MM.1S (cell line): Measurements from ENCODE around the gene RBAK.
"Not testable (repeated sequence)": the region's sequence is repeated elsewhere in the genome, so short reads cannot be mapped to it uniquely, and the experiment has no call there.

Experiments
- DNase-seq: peaks from one replicate; pipeline ENCODE4 v3.0.0-alpha.2; 2015
- H2AFZ ChIP-seq: fragments of 300-600 bp; sonication (generic); 2 replicates; pipeline ENCODE4 v1.6.0; 2016; ENCODE audit warnings: antibody characterized with exemption, low read length
- H3F3A ChIP-seq: fragments of 300-600 bp; sonication (generic); 2 replicates; pipeline ENCODE4 v1.6.1; 2016; ENCODE audit warnings: mild to moderate bottlenecking, antibody characterized with exemption, low read length, moderate library complexity, mixed read lengths; ENCODE audit not compliant: insufficient read depth
- H3K27ac ChIP-seq: fragments of 300-600 bp; sonication (generic); 2 replicates; pipeline ENCODE4 v1.5.1; 2016; ENCODE audit warnings: mild to moderate bottlenecking, low read length
- H3K27me3 ChIP-seq: fragments of 300-600 bp; sonication (generic); replicated peaks from 2 replicates; pipeline ENCODE4 v1.6.0; 2016; ENCODE audit warnings: low read length; ENCODE audit not compliant: insufficient read depth
- H3K36me3 ChIP-seq: fragments of 300-600 bp; sonication (generic); replicated peaks from 2 replicates; pipeline ENCODE4 v1.6.1; 2016; ENCODE audit warnings: mild to moderate bottlenecking, low read length, mixed read lengths; ENCODE audit not compliant: insufficient read depth
- H3K4me1 ChIP-seq: fragments of 300-600 bp; sonication (generic); 2 replicates; pipeline ENCODE4 v1.6.1; 2016; ENCODE audit warnings: low read length, mixed read lengths
- H3K4me2 ChIP-seq: fragments of 300-600 bp; sonication (generic); 2 replicates; pipeline ENCODE4 v1.6.0; 2016; ENCODE audit warnings: low read depth, low read length
- H3K4me3 ChIP-seq: fragments of 300-600 bp; sonication (generic); 2 replicates; pipeline ENCODE4 v1.5.1; 2016; ENCODE audit warnings: low read length, mixed read lengths
- H3K79me2 ChIP-seq: fragments of 300-600 bp; sonication (generic); 2 replicates; pipeline ENCODE4 v1.6.1; 2016; ENCODE audit warnings: mixed run types, low read length, mixed read lengths
- H3K9ac ChIP-seq: fragments of 300-600 bp; sonication (generic); 2 replicates; pipeline ENCODE4 v1.6.1; 2016; ENCODE audit warnings: low read length, mixed read lengths
- H3K9me2 ChIP-seq: fragments of 300-600 bp; sonication (generic); replicated peaks from 2 replicates; pipeline ENCODE4 v1.6.1; 2016; ENCODE audit warnings: mild to moderate bottlenecking, low read length, mixed read lengths; ENCODE audit not compliant: insufficient read depth
- H3K9me3 ChIP-seq: fragments of 300-600 bp; sonication (generic); replicated peaks from 2 replicates; pipeline ENCODE4 v1.6.1; 2016; ENCODE audit warnings: mild to moderate bottlenecking, low read length, mixed read lengths; ENCODE audit not compliant: insufficient read depth
- H4K20me1 ChIP-seq: fragments of 300-600 bp; sonication (generic); 2 replicates; pipeline ENCODE4 v1.6.1; 2016; ENCODE audit warnings: mild to moderate bottlenecking, low read length, moderate library complexity, mixed read lengths; ENCODE audit not compliant: insufficient read depth
- EZH2 ChIP-seq: fragments of 300-600 bp; sonication (generic); optimal IDR thresholded peaks from 2 replicates; pipeline ENCODE3; 2017; ENCODE audit warnings: low read depth, mild to moderate bottlenecking, antibody characterized with exemption, low read length, mixed read lengths
- EZH2phosphoT487 ChIP-seq: fragments of 300-600 bp; sonication (generic); IDR thresholded peaks from 2 replicates; pipeline ENCODE4 v1.6.1; 2018; ENCODE audit warnings: antibody characterized with exemption, low read length
- TF ChIP-seq, protein P1 (sequence below): fragments of 300-600 bp; sonication (generic); IDR thresholded peaks from 2 replicates; pipeline ENCODE4 v1.5.1; 2016; ENCODE audit warnings: antibody characterized with exemption, low read length, mixed read lengths

RBAK gene

DNA sequence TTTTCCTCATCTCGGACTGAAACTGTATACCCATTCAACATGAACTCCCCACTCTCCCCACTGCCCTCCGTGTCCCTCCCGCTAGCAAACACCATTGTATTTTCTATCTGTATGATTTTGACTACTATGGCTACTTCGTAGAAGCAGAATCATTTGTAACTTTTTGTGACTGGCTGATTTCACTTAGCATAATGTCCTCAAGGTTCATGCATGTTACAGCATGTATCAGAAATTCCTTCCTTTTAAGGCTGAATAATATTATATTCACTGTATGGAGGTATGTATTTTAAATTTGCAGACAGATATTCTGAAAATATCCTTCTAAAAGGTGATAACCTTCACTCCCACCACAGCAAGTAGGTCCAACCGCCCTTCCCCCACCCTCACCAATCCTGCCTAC, 43.7 kb upstream of the RBAK start:
- TF ChIP-seq EZH2phosphoT487 (no peak), EZH2 (no peak)
- TF ChIP-seq, protein P1, sequence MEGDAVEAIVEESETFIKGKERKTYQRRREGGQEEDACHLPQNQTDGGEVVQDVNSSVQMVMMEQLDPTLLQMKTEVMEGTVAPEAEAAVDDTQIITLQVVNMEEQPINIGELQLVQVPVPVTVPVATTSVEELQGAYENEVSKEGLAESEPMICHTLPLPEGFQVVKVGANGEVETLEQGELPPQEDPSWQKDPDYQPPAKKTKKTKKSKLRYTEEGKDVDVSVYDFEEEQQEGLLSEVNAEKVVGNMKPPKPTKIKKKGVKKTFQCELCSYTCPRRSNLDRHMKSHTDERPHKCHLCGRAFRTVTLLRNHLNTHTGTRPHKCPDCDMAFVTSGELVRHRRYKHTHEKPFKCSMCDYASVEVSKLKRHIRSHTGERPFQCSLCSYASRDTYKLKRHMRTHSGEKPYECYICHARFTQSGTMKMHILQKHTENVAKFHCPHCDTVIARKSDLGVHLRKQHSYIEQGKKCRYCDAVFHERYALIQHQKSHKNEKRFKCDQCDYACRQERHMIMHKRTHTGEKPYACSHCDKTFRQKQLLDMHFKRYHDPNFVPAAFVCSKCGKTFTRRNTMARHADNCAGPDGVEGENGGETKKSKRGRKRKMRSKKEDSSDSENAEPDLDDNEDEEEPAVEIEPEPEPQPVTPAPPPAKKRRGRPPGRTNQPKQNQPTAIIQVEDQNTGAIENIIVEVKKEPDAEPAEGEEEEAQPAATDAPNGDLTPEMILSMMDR: no peak
- H3K27ac ChIP-seq: no peak overlapping the region
- no peaks in the 10 kb centered on the region for H3K9me3 ChIP-seq
- no peak overlapping the region for H3K4me2 ChIP-seq
- no peak overlapping the region for H3K9ac ChIP-seq
- no peak for DNase-seq
- H3K36me3 ChIP-seq: no peaks in the 10 kb centered on the region
- no peaks in the 10 kb centered on the region for H3F3A ChIP-seq
- no peak overlapping the region for H3K4me3 ChIP-seq
- H3K79me2 ChIP-seq: no peaks in the 10 kb centered on the region
- no peaks in the 10 kb centered on the region for H3K9me2 ChIP-seq
- H2AFZ ChIP-seq: no peak overlapping the region
- H3K4me1 ChIP-seq: no peaks in the 10 kb centered on the region
- no peaks in the 10 kb centered on the region for H4K20me1 ChIP-seq
- no peaks in the 10 kb centered on the region for H3K27me3 ChIP-seq

DNA sequence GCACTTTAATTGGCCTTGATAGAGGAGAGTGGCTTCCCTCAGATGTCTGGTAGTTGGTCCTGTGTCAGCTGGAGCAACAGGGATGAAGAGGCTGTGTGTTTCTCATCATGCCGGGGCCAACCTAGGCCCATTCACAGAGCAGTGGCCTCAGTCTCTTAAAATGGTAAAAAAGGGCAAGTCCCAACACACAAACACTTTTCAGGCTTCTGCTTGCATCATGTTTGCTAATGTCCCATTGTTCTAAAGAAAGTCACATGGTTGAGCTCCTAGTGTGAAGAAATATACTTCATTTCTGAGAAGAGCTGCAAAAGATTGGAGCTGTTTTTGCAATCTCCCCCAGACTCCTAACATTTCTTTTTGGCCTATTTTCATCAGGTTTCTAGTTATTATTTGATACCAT, 40.6 kb upstream of the RBAK start:
- no peak for DNase-seq
- no peak overlapping the region for H3K4me2 ChIP-seq
- no peaks in the 10 kb centered on the region for H3K4me1 ChIP-seq
- no peak overlapping the region for H3K27ac ChIP-seq
- TF ChIP-seq EZH2phosphoT487: no peak
- TF ChIP-seq, protein P1: no peak
- TF ChIP-seq EZH2: no peak
- H3K9me3 ChIP-seq: no peaks in the 10 kb centered on the region
- no peak overlapping the region for H3K9ac ChIP-seq
- H3K79me2 ChIP-seq: no peaks in the 10 kb centered on the region
- H3F3A ChIP-seq: no peaks in the 10 kb centered on the region
- H3K9me2 ChIP-seq: no peaks in the 10 kb centered on the region
- no peak overlapping the region for H3K4me3 ChIP-seq
- H2AFZ ChIP-seq: no peak overlapping the region
- H4K20me1 ChIP-seq: no peaks in the 10 kb centered on the region
- no peaks in the 10 kb centered on the region for H3K27me3 ChIP-seq
- no peaks in the 10 kb centered on the region for H3K36me3 ChIP-seq

GRCh38 chr7:5012985-5013384, 32.7 kb upstream of the RBAK start:
- H3K9ac ChIP-seq: no peak overlapping the region
- TF ChIP-seq EZH2: no peak
- TF ChIP-seq EZH2phosphoT487: no peak
- TF ChIP-seq, protein P1: no peak
- no peaks in the 10 kb centered on the region for H3K4me1 ChIP-seq
- H3K4me3 ChIP-seq: no peak overlapping the region
- H3K9me3 ChIP-seq: no peaks in the 10 kb centered on the region
- no peaks in the 10 kb centered on the region for H3K79me2 ChIP-seq
- no peaks in the 10 kb centered on the region for H3K36me3 ChIP-seq
- H4K20me1 ChIP-seq: no peaks in the 10 kb centered on the region
- no peaks in the 10 kb centered on the region for H3K9me2 ChIP-seq
- H3F3A ChIP-seq: no peaks in the 10 kb centered on the region
- no peaks in the 10 kb centered on the region for H3K27me3 ChIP-seq
- H2AFZ ChIP-seq: no peak overlapping the region
- no peak overlapping the region for H3K4me2 ChIP-seq
- no peak for DNase-seq
- H3K27ac ChIP-seq: no peak overlapping the region

DNA sequence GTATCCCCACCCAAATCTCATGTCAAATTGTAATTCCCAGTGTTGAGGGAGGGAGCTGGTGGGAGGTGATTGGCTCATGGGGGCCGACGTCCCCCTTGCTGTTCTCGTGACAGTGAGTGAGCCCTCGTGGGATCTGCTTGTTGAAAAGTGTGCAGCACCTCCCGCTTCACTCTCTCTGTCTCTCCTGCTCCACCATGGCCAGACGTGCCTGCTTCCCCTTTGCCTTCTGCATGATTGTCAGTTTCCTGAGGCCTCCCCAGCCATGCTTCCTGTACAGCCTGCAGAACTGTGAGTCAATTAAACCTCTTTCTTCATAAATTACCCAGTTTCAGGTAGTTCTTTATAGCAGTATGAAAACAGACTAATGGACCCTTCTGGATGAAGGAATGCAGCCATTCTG, 29.7 kb upstream of the RBAK start:
- DNase-seq, H3K9me2 ChIP-seq, H3K4me2 ChIP-seq, H3K9me3 ChIP-seq, H3F3A ChIP-seq, H3K79me2 ChIP-seq, H3K27ac ChIP-seq, H3K9ac ChIP-seq, H3K4me3 ChIP-seq, H4K20me1 ChIP-seq, H3K27me3 ChIP-seq, H3K4me1 ChIP-seq, H2AFZ ChIP-seq, H3K36me3 ChIP-seq: not testable (repeated sequence)

GRCh38 chr7:5017626-5018025, 28.0 kb upstream of the RBAK start:
- not testable (repeated sequence) for H3K9me2 ChIP-seq, H3K4me3 ChIP-seq, H3K9ac ChIP-seq, H3K36me3 ChIP-seq, H3K4me2 ChIP-seq, H3K27me3 ChIP-seq, H3K27ac ChIP-seq, DNase-seq, H2AFZ ChIP-seq, H3F3A ChIP-seq, H3K4me1 ChIP-seq, H4K20me1 ChIP-seq, H3K79me2 ChIP-seq, H3K9me3 ChIP-seq
